Fibroblast of skin of right quadriceps (primary cell): ENCODE measurements around the gene FUOM.

Experiments
- DNase-seq: peaks from one replicate; pipeline ENCODE4 v3.0.0-alpha.2; 2013

Gene FUOM

DNA sequence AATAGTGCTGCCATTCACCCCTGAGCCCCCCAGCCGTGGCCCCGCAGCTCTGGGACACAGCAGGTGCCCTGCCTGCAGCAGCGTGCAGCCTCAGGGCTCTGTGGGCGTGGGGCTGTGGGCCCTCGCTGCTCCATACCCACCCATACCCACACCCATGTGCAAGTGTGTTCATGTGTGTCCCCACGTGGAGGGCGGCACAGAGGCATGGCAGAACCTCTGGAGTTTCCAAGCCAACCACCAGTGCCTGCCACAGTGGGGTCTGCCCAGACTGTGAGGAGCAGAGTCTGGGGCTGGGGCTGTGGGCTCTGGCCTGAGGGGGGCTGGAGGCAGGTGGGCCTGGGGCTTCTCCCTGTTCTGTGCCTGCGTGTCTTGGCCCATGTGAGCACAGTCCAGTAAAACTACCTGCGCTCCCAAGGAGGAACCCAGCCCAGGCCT is 8.2 kb downstream of the FUOM start:
- DNase-seq = no peak

DNA sequence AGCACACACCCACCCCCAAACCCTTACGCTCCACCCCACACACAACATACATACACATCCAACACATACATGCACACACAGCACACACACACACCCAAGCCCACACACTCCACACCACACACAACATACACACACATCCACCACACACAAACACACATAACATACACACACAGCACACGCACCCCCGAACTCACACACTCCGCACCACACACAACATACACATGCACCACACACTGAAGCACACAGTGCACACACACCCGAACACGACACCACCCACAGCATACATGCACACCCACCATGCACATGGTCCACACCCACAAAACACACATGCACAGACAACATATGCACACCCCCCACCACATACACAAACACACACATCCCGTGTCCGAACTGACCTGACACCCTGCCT is 8.7 kb downstream of the FUOM start:
- no peak for DNase-seq

DNA sequence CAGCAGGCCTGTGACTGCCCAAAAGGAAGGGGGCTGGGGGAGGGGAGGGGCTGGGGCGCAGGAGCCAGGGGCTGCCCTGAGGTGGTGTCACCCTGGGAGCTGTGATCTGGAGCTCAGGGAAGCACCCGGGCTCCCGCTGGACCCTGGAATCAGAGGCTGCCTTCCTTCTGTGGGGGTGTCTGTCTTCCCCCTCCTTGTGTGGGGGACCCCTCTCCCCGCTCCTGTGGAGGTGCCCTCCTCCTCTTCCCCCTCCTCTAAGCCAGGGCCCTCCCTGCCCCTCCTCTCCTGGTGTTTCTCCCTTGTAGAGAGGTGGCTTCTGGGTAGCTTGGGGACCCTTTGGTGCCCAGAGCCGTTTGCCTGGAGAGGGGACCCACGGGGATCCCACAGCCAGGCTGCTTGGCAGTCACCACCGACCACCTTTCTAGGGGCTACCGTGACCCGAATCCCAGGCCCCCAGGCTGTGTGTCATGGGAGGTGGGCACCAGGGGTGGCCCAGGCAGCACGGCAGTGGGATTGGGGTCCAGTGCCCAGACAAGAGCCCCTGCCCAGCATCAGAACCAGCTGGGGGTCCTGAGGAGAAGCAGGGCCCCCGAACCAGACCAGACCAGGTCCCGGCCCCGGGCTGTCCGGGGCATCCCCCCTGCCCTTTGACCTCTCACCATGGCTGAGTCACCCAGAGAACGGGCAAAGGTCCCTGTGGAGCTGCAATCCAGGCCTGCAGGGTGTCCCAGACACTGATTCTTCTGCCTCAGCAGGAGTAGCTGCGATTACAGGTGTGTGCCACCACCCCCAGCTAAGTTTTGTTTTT is 9.9 kb downstream of the FUOM start:
- DNase-seq = no peak

DNA sequence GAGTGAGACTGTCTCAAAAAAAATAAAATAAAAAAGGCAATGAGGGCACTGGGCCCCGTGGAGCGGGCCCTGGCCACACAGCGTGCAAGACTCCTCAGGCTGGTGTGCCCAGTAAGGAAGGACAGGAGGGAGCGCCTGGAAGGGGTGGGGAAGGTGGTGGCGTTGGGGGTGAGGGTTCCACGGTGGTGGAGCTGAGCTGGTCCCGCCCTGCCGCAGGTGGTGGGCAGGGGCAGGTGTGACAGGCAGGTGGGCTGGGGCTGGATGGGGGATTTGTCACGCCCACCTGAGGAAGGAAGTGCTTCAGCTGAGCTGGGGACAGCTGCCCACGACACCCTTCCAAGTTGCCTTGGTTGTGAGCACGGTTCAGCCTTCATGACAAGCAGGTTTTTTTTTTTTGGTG is 11.4 kb downstream of the FUOM start:
- no peak for DNase-seq

DNA sequence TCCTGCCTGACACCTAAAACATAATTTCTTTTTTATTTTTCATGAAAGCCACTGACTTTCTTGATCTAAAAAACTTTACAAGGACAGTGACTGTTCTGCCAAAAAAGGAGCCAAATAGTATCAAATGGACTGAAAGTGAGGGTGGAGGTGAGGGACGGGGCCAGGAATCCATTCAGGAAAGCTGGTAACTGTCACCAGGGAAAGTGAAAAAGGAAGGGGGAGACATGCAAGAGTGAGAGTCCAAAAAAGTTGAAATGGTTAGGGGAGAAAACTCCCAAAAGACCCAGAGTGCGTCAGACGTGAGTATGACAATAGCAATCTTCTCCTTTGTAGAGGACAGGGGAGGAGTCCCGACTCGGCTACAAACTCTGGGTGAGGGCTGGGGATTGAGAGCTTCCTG is 13.6 kb downstream of the FUOM start:
- DNase-seq = no peak

DNA sequence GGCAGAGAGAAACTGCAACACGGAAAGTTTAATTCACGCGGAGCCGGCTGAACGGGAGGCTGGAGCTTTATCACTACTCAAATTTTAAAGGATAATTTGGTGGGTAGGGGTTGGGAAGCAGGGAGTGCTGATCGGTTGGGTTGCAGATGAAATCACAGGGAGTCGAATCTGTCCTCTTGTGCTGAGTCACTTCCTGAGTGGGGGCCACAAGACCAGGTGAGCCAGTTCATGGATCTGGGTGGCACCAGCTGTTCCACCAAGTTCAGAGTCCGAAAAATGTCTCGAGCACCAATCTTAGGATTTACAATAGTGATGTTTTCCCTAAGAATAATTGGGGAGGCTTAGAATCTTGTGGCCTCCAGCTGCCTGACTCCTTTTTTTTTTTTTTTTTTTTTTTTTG is 14.3 kb downstream of the FUOM start:
- DNase-seq = no peak

DNA sequence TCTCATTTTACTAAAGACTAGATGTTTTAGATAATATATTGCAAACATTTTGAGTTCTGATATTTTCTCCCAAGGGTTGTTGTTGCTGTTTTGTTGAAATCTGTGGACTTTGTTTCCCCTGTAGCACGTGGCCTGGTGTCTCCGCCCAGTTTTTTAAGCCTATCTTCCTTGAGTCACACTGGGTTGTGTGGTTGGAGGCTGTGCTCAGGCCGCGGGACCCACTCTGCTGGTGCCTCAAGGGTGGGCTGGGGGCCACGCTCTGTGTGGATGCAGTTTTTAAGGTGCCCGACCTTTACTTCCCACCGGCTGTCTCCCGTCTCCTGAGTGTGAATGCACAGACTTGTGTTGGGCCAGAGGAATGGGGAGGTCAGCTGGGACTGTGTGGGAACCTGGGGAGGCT is 14.9 kb downstream of the FUOM start:
- DNase-seq = no peak

DNA sequence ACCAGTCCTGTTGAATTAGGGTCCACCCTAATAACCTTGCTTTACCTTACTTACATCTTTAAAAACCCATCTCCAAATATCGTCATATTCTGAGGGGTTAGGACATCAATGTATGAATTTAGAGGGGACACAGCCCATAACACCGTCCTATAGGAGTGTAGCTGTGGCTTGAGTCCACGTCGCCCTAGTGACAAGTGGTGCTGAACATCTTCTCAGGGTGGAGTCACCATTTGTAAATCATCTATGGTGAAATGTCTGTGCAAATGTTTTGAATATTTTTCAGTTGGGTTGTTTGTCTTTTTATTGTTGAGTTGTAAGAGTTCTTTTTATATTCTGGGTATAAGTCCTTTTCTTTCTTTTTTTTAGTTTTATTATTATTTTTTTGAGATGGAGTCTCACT is 15.8 kb downstream of the FUOM start:
- no peak for DNase-seq

DNA sequence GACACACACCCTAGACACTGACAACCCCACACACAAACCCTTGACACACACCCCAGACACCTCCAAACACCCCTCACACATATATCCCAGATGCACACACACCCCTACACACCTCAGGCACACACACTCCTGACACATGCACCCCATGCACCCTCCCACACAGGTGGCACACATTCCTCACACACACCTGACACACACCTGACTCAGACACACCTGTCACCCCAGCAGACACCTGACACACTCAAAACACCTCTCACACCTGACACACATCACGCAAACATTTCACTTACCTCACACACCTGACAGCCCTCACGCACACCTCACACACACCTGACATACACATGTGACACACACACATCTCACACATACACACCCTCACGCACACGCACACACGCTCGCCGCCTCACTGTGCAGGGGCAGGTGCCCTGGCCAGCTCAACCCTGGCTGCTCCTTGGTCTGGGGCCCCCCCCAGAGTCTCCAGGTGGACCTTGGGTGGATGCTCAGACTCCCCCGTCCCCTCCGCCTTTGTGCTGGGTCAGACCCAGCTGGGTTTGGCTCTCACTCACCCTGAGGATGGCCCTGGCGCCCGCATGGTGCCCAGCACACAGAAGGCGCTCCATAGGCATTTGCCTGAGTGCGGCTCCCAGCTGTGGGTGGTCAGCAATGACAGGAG is 18.0 kb downstream of the FUOM start:
- no peak for DNase-seq

DNA sequence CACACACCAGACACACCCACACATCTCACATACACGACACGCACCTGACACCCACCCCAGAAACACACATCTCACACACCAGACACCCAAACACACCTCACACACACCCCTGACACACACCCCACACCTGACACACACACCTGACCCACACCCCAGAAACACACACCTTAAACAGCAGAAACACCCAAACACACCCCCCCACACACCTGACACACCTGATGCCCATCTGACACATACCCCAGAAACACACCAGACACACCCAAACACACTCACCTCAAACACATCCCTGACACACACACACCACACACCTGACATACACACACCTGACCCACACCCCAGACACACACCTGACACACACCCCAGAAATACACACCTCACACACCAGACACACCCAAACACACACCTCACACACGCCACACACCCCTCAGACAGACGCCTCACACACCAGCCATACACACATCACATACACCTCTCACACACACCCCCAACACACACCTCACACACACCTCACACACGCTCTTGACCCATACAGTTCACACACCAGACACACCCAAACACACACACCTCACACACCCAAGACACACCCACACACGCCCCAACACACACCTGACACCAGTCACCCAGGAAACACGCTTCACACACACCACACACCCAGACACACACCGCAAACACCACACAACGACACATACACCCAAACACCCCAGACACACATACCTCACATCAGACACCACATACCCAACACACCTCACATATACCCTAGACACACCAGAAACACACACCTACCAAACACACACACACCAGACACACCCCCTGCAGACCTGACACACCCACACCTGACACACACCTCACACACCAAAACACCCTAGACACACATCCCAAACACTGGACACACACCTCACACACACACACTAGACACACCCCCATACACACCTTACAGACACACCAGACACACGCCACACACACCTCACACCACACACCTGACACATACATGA is 19.4 kb downstream of the FUOM start:
- no peak for DNase-seq

DNA sequence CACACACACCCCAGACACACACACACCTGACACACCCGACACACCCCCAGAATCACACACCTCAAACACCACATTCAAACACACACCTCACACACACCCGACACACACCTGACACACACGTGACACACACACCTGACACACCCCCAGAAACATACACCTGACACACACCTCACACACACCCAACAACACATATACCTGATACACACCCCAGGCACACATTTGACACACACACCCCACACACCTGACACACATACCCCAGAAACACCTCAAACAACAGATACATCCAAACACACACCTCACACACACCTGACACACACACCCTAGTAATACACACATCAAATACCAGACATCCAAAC is 20.5 kb downstream of the FUOM start:
- no peak for DNase-seq

DNA sequence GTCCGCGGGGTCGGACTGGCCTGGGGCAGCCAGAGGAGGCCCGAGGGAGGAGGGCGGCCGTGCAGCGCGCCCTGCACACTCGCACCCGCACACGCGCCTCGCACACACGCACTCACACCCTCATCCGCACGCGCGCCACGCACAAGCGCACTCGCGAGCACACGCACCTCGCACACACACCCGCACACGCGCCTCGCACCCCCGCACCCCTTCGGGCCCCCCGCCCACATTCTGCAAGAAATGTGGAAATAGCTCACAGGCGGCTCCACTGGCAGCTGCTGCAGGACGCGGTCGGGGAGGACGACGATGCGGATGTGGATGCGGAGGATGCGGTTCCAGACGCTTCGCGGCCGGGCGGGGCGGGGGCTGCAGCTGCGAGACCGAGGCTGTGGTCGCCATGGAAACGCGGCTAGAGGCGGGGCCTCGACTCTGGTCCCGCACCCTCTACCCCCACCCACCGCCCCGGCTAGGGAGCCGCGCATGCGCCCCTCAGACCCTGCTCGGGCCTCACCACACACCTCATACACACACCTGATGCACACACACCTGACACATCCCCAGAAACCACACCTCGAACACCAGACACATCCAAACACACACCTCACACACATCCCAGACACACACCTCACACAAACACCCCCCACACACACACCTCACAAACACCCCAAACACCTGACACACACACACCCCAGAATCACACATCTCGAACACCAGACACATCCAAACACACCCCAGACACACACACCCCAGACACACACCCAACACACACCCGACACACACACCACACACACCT is 21.0 kb downstream of the FUOM start, which contains the start of gene CALY:
Gene CALY (minus strand): TSS at position 320 of the 793 bp plus-strand sequence. CDS start 7,907 bp downstream, outside the sequence.
- no peak for DNase-seq

DNA sequence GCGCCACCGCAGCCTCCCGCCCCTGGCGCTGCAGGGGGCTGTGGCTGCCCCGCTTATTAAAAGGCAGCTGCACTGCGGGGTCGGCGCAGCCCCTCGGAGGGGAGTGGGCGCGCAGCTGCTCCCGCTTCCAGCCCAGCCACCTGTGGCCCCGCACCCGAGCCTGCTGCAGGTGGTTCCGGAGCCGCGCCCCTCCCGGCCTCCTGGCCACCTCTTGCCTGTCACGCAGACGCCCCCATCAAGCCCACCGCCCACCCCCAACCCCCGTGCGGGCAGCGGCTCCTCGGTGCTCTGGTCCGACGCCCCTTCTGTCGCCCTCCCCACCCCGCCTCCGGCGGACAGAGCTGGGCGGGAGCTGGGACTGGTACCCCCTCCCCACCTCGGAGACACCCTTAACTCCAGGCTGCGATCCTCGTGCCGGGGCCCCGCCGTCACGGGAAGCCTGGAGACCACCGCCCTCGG is 21.7 kb downstream of the FUOM start:
- no peak for DNase-seq

DNA sequence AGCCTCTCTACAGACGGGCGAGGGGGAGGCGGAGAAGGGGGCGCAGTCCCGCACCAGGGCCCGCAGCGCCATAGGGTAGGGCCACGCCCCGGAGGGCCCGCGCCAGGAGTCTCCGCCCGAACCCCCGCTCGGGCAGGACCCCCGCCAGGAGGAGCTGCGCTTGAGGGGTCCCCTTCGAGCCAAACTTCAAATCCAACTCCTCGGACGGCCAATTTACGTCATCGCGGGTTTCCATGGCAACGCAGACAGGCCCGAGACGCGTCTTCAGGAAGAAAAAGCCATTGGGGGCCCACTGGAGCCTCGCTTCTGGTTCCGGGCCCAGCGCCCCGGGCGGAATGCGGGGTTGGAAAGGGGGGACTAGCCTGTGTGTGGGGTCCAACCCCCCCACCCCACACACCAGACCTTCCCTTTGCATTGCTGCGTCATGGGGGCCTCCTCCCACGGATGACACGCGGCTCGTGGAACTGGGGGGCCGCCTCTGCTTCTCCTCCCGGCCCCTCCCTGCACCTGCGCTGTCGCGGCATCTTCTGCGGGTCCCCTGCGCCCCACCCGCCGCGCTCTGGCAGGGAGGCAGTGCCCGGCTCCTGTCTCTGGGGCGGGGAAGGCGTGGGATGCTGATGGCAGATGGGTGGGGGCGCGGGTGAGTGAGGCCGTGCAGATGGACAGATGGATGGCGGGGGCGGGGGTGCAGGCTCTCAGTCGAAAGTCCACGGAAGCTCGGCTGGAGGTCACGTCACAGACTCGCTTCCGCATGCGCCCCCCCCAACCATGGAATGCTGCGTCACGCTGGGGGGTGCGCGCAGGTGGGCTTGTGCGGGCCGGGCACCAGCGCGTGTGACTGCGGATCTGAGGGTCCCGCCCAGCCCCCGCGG is 22.3 kb downstream of the FUOM start:
- peak; percentile 51 for DNase-seq

DNA sequence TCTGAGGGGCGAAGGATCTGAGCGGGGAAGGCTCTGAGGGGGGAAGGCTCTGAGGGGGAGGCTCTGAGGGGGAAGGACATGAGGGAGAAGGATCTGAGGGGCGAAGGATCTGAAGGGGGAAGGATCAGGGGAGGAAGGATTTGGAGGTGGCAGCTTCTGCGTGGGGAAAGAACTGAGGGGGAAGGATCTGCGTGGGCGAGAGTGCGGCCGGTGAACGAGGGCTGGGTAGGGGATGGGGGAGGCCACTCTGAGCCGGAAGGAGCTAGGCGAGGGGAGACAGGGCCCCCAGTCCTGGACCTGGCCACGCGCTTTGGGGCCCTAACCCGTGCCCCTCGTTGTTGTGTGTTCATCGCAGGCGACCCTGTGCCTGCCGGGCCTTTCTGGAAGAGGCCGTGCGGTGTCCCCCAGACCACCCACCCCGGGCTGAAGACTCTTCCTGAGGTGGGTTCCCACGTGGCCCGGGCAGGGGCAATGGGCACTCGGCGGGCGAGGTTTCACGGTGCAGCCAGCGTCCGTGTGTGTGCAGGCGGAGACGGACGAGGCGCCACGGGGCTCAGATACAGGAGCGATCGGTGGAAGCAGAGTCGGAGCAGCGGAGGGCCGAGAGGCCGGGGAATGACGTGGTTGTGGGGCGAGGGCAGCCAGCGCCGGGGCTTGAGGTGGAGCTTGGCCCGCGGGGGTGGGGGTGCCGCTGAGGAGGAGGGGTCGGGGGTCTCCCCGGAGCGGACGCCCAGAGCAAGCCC is 23.1 kb downstream of the FUOM start:
- DNase-seq = no peak

DNA sequence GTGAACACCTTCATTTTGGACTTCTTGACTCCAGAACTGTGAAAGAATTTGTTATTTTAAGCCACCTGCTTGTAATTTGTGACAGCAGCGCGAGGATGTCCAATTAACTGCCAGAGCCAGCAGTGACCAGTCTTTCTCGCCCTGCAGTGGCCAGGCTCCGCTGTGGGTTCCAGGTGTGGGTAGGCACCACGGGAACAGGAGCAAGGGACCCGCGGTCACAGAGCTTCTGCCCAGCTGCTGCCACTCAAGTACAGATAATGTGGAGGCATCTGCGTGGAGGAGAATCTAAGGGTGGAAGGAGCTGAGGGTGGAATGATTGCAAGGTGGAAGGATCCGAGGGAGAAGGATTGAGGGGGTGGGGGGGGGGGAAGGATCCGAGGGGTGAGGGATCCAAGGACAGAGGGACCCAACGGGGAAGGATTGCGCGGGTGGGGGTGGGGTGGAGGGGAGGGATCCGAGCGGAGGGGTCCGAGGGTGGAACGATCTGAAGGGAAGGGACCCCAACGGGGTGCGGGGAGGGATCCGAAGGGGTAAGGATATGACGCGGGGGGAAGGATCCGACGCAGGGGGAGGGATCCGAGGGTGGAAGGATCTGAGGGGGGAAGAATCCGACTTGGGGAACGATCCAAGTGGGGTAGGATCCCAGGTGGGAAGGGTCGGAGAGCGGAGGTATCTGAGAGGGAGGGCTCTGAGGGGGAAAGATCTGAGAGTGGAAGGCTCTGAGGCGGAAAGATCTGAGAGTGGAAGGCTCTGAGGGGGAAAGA is 24.7 kb downstream of the FUOM start:
- no peak for DNase-seq

DNA sequence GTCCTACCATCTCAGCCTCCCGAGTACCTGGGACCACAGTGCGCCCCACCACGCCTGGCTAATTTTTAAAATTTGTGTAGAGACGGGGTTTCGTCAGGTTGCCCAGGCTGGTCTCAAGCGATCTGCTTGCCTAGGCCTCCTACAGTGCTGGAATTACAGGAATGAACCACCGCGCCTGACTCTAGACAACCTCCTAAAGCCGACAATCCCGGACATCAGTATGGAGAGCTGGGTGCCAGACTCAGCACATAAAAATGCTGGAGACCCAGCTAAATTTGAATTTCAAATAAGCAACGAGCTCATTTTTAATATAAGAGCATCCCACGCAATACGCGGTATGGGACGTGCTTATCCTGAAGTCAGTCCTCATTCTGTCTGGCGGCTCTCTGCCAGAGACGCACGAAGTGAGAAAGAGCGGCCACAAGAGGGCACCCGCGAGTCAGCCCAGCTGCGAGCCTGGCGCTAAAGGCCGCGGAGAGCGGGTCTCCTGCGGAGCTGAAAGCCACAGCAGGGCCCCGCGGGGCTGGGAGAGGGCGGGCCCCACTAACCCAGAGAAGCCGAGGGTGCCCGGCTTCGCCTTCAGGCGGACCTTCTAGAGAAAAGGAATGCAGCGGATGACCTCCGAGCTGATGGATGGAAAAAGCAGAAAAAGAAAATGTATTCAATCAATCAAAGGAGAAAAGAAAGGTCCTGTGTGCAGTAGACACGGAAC is 28.2 kb downstream of the FUOM start:
- DNase-seq = peak; percentile 79

DNA sequence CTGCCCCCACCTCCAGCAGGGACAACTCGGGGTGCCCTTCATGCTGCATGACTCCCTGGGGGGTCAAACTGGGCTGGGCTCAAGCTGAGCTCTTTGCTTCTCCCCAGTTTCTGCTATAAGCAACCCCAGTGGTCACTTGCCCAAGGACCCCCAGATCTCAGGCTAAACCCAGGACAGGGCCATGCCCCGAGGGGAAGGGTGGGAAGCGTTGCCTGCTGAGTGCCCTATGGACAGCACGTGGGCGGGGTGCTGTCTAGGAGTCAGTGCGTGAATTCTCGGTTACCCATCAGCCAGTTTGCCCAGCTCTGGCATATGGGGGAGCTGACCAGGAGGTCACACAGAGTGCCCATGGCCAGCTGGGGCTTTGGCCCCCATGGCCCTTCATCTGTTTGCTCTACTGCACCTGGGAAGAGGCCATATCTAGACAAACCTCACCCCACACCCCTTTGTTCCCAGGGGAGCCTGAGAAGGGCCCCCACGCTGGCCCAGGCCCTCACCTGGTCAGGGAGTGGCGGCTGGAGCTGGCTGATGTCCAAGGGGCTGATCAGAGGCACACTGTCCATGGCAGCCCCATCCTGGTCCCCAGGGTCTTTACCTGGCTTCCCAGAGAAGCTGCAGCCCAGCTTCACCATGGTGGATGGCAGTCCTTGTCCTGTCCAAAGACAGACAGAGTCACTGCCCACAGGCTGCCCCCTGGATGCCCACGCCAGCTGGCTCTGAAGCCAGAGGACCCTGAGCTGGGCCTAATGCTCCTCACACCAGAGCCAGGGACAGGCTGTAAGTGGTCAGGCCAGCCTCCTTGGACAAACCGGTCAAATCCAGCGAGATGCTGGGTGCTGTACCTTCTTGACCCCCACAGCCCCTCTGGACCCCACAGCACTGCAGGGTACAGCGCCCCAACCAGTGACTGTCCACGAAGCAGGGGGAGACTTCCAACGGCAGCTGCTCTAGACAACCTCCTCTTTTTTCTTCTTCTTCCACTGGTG is 29.2 kb downstream of the FUOM start:
- DNase-seq = no peak
